H1 (cell line): ENCODE measurements around the gene NUDC. TPM values are rescaled to one million over a fixed set of nuclear protein-coding genes. Genes with fewer than 3 reads are reported as not detected.

Experiments used
- ASH2L ChIP-seq: fragments of 200-600, 300-600 bp; sonication (generic); IDR thresholded peaks from one replicate; pipeline ENCODE4 v1.7.1; 2017; ENCODE audit warnings: low read length
- CEBPB ChIP-seq: IDR thresholded peaks from 2 replicates; pipeline ENCODE4 v1.6.1; 2012; ENCODE audit warnings: low read depth, low read length
- CHD1 ChIP-seq: IDR thresholded peaks from 2 replicates; pipeline ENCODE4 v1.6.1; 2012; ENCODE audit warnings: low read depth, low read length, improper control_type of control experiment
- CTBP2 ChIP-seq: IDR thresholded peaks from 2 replicates; pipeline ENCODE4 v1.7.0; 2011; ENCODE audit warnings: borderline replicate concordance, mild to moderate bottlenecking, moderate library complexity, mixed read lengths, low read length; ENCODE audit not compliant: insufficient read depth, insufficient read length
- EGR1 ChIP-seq: IDR thresholded peaks from 2 replicates; pipeline ENCODE4 v1.6.1; 2011; ENCODE audit warnings: low read depth, low read length, borderline replicate concordance
- EP300 ChIP-seq, 2 experiments: IDR thresholded peaks; 1 replicate in 1 of 2; 2 replicates in 1 of 2; pipeline ENCODE4 v1.6.1; 2011 to 2012; ENCODE audit warnings: low read depth in 2 of 2, low read length in 2 of 2, mild to moderate bottlenecking in 2 of 2, borderline replicate concordance in 1 of 2, inconsistent platforms in 1 of 2, moderate library complexity in 1 of 2
- GABPA ChIP-seq: IDR thresholded peaks from 2 replicates; pipeline ENCODE4 v1.6.1; 2011; ENCODE audit warnings: mild to moderate bottlenecking, low read length, moderate library complexity, borderline replicate concordance; ENCODE audit not compliant: insufficient read depth
- GTF2F1 ChIP-seq: IDR thresholded peaks from 2 replicates; pipeline ENCODE4 v1.6.1; 2012; ENCODE audit warnings: low read depth, low read length, improper control_type of control experiment, borderline replicate concordance
- HDAC2 ChIP-seq, 2 experiments: fragments of 300-600 bp in 1 of 2; sonication (generic) in 1 of 2; IDR thresholded peaks; 2 replicates each; pipeline ENCODE4 v1.6.1; 2011 to 2012; ENCODE audit warnings: low read depth in 2 of 2, low read length in 2 of 2, mild to moderate bottlenecking in 2 of 2, moderate library complexity in 2 of 2, borderline replicate concordance in 1 of 2, inconsistent platforms in 1 of 2
- KDM1A ChIP-seq: fragments of 200-600, 300-600 bp; sonication (generic); IDR thresholded peaks from 2 replicates; pipeline ENCODE4 v1.7.1; 2016; ENCODE audit warnings: mild to moderate bottlenecking, low read length, borderline replicate concordance
- KDM4A ChIP-seq: IDR thresholded peaks from one replicate; pipeline ENCODE4 v1.7.1; 2012; ENCODE audit warnings: low read depth, mild to moderate bottlenecking, moderate library complexity, low read length, inconsistent platforms; ENCODE audit not compliant: severe bottlenecking
- NANOG ChIP-seq: IDR thresholded peaks from 2 replicates; pipeline ENCODE4 v1.6.1; 2011; ENCODE audit warnings: low read length, low read depth, mild to moderate bottlenecking, inconsistent platforms; ENCODE audit not compliant: insufficient read depth, poor library complexity, severe bottlenecking
- NRF1 ChIP-seq: IDR thresholded peaks from 2 replicates; pipeline ENCODE4 v1.6.1; 2011; ENCODE audit warnings: mild to moderate bottlenecking, low read depth, low read length, improper control_type of control experiment
- POLR2A ChIP-seq, 2 experiments: IDR thresholded peaks; 1 replicate in 1 of 2; 2 replicates in 1 of 2; pipeline ENCODE4 v1.6.1; 2011; ENCODE audit warnings: low read depth in 2 of 2, low read length in 2 of 2, mild to moderate bottlenecking in 2 of 2; ENCODE audit errors: control extremely low read depth in 1 of 2
- RNF2 ChIP-seq: fragments of 200-900, 300-1000 bp; sonication (generic); IDR thresholded peaks from 2 replicates; pipeline ENCODE4 v1.7.1; 2016; ENCODE audit warnings: borderline replicate concordance, low read depth, mild to moderate bottlenecking, antibody characterized with exemption, low read length; ENCODE audit not compliant: poor library complexity, severe bottlenecking; ENCODE audit errors: missing control alignments
- SAP30 ChIP-seq: fragments of 300-600 bp; sonication (generic); IDR thresholded peaks from 2 replicates; pipeline ENCODE4 v1.7.1; 2012; ENCODE audit warnings: low read length, moderate library complexity, mild to moderate bottlenecking, inconsistent platforms; ENCODE audit not compliant: insufficient read depth, insufficient replicate concordance
- SIRT6 ChIP-seq: IDR thresholded peaks from one replicate; pipeline ENCODE4 v1.7.1; 2012; ENCODE audit warnings: low read length, inconsistent platforms
- SP1 ChIP-seq: IDR thresholded peaks from 2 replicates; pipeline ENCODE4 v1.6.1; 2011; ENCODE audit warnings: low read depth, low read length
- SRF ChIP-seq: IDR thresholded peaks from 2 replicates; pipeline ENCODE4 v1.6.1; 2011; ENCODE audit warnings: mild to moderate bottlenecking, low read depth, low read length, moderate library complexity
- SUZ12 ChIP-seq: fragments of 200-600 bp; sonication (generic); IDR thresholded peaks from 2 replicates; pipeline ENCODE4 v1.6.1; 2012; ENCODE audit warnings: mild to moderate bottlenecking, inconsistent platforms, low read length, moderate library complexity, mixed read lengths
- TAF1 ChIP-seq: IDR thresholded peaks from 2 replicates; pipeline ENCODE4 v1.6.1; 2011; ENCODE audit warnings: mild to moderate bottlenecking, low read depth, low read length
- TAF7 ChIP-seq: optimal IDR thresholded peaks from 2 replicates; pipeline ENCODE3; 2011; ENCODE audit warnings: low read depth, mild to moderate bottlenecking, inconsistent platforms, low read length, moderate library complexity, borderline replicate concordance
- TEAD4 ChIP-seq: IDR thresholded peaks from 2 replicates; pipeline ENCODE4 v1.6.1; 2012; ENCODE audit warnings: low read depth, low read length, inconsistent platforms, mixed read lengths
- polyA plus RNA-seq, 7 experiments: library from polyadenylated mRNA; depleted of rRNA in 3 of 7; stranded (reverse) in 5 of 7; unstranded in 2 of 7; fragments of >200 nt in 5 of 7; fragments of 200-250 nt in 2 of 7; gene quantifications; 1 replicate in 5 of 7; 2 replicates in 1 of 7; 4 replicates in 1 of 7; pipeline versions ENCODE4 v1.2.1 to v1.2.3, GENCODE V29; 2011 to 2013; ENCODE audit warnings: missing spikeins in 2 of 7, mixed read lengths in 2 of 7
- total RNA-seq: library from RNA; stranded (reverse); fragmentation: NEBNext Ultra II Directional; extraction: Animal tissue kit (Norgen Biotek cat#: 25700); gene quantifications from 2 replicates; pipeline ENCODE4 v1.2.1, GENCODE V29; 2021

The NUDC gene
- total and polyA plus RNA-seq, 2 of the 8 experiments (the other 6 are each of a cell fraction or from before 2014, with no cell fraction given) = 43.2 to 131 TPM

- TF ChIP-seq NANOG (no peak), NRF1 (peak; percentile 20; the same call in 1 of the 2 replicates), SUZ12 (no peak), EP300 (IDR thresholded peaks at IDR 0.05; ENCODE audit: borderline replicate concordance in 1 of 2, low read depth in 2 of 2, low read length in 2 of 2) (no peak), CEBPB (no peak), SAP30 (no peak), GTF2F1 (peak; percentile 84), ASH2L (peak; percentile 73), KDM1A (peak; percentile 88; the same call in 1 of the 2 replicates), SRF (no peak), EGR1 (no peak), TEAD4 (peak; percentile 54; the same call in 1 of the 2 replicates), SP1 (peak; percentile 65; the same call in 1 of the 2 replicates), CHD1 (no peak), TAF7 (peak; percentile 71), GABPA (no peak), CTBP2 (no peak), HDAC2 (IDR thresholded peaks at IDR 0.05; ENCODE audit: borderline replicate concordance in 1 of 2, low read depth in 2 of 2, low read length in 2 of 2) (no peak), TAF1 (no peak; the same call in none of the 2 replicates), SIRT6 (no peak), KDM4A (peak; percentile 68), RNF2 (no peak), POLR2A (IDR thresholded peaks at IDR 0.05; ENCODE audit: control extremely low read depth in 1 of 2, low read depth in 2 of 2, low read length in 2 of 2) (peak in 1 of 2 experiments; percentile 96; a peak in 2 of 3 replicates)
Observed at GRCh38 chr1:26993237-26994019, 71.9 kb downstream of the NUDC start, which contains the start of gene TRNP1 (continued).
